ENCODE data around the gene OR8K1.

Gene OR8K1

GRCh38 chr11:56345739-56346138 lies at the start of gene OR8K1:
OR8K1 (plus strand) TSS chr11:56346039; CDS start chr11:56346039, 0 bp downstream.
- DNase-seq (ENCODE audit: low spot score), result no peak

GRCh38 chr11:56296898-56297297 lies 48.9 kb upstream of the OR8K1 start:
- no peak for DNase-seq (ENCODE audit: low spot score)

- DNase-seq (ENCODE audit: low spot score), result no peak
These were observed 38.0 kb upstream of the OR8K1 start for GRCh38 chr11:56307836-56308235.

- DNase-seq (ENCODE audit: low spot score), result no peak
These were observed 31.0 kb upstream of the OR8K1 start, which contains the start of gene OR8K3 for GRCh38 chr11:56314844-56315243. OR8K3 (plus strand) TSS chr11:56315144; CDS start chr11:56318307, 3,163 bp downstream.

- no peak for DNase-seq (ENCODE audit: low spot score)
These were observed 13.9 kb upstream of the OR8K1 start for GRCh38 chr11:56331861-56332491.

- DNase-seq (ENCODE audit: low spot score), result no peak
These were observed 12.7 kb upstream of the OR8K1 start for GRCh38 chr11:56333156-56333555.

GRCh38 chr11:56340289-56340688 lies 5.5 kb upstream of the OR8K1 start:
- no peak for DNase-seq (ENCODE audit: low spot score)

GRCh38 chr11:56353991-56354390 lies 8.2 kb downstream of the OR8K1 start, which contains the start of gene OR8J1:
OR8J1 (plus strand) TSS chr11:56354291; CDS start chr11:56360247, 5,956 bp downstream.
- DNase-seq (ENCODE audit: low spot score), result no peak

GRCh38 chr11:56375324-56375723 lies 29.5 kb downstream of the OR8K1 start, which contains the start of gene OR8U1:
OR8U1 (plus strand) TSS chr11:56375624; CDS start chr11:56375624, 0 bp downstream.
- no peak for DNase-seq (ENCODE audit: low spot score)

- no peak for DNase-seq (ENCODE audit: low spot score)
These were observed 34.3 kb downstream of the OR8K1 start for GRCh38 chr11:56380120-56380519.

- no peak for DNase-seq (ENCODE audit: low spot score)
These were observed 48.5 kb downstream of the OR8K1 start for GRCh38 chr11:56394381-56394780.

- DNase-seq (ENCODE audit: low spot score), result no peak
These were observed 50.2 kb downstream of the OR8K1 start for GRCh38 chr11:56396047-56396446.
